CD4-positive, alpha-beta T cell treated with Interferon alpha-2 for 1 hour (primary cell): ENCODE results near the gene RANBP9.

Experiments used
- DNase-seq, 2 donors: peaks; one replicate each; pipeline ENCODE4 v3.0.0-alpha.2; 2020 to 2022

Gene RANBP9

GRCh38 chr6:13711733-13712598 is at the start of gene RANBP9:
TSS of gene RANBP9 (minus strand) at chr6:13711835. CDS start at chr6:13711505, 330 bp downstream.
- DNase-seq = peak; percentile 89 to 92

DNA sequence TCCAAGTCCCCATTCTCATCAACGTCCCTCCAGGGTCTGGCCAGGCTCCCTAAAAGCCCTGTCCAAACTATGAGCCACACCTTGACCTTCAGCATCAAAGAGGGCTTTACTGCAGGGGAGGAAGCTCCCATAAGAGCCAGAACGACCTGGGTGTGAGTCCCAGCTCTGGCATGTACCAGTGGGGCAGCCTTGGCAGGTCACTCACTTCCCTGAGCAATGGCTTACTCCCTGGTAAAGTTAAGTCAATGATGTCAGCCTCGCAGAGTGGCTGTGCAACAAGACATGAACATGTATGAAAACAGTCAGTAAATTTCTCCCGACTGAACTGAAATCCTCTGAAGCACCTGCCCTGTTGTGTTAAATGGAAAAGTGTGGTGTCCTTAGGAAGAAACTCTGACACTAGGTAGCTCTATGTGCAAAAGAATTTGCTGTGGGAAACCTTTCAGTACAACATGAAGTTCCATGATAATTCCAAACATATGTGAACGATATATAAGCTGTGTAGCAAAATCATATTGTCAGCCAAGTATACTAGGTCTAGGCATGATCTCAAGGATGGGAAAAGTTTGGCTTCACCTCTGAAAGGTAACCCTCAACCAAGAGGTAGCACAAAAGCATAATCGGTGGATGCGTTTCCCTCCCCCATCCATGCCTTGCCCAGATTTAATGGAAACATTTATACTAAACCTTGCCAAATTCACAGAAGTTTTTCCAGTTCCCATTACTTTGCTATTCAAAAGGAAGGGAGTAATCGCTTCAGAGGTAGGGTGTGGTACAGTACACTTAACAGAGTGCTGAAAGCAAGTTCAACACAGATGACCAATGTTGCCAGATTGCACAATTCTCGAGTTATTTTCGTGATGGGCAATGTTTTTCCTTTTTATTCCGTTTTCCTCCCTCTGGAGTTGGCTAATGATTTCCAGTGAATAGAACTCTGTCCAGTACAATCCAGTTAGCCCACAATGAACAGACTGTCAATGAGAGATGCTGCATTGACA is 49.0 kb upstream of the RANBP9 start:
- no peak for DNase-seq

GRCh38 chr6:13759025-13759424 is 47.4 kb upstream of the RANBP9 start:
- no peak for DNase-seq

GRCh38 chr6:13754644-13755043 is 43.0 kb upstream of the RANBP9 start:
- DNase-seq = no peak

DNA sequence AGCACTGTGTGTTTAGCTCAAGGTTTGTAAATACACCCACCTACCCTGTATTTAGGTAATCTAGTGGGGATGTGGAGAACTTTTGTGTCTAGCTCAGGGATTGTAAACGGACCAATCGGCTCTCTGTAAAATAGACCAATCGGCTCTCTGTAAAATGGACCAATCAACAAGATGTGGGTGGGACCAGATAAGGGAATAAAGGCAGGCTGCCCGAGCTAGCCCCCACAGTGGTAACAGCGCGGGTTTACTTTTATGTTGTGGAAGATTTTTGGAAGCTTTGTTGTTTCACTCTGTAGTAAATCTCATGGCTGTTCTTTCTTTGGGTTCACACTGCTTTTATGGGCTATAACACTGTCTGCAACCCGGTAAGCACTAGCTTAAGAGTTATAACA is 32.1 kb upstream of the RANBP9 start:
- no peak for DNase-seq

- no peak for DNase-seq
Observed at GRCh38 chr6:13742961-13743735, 31.5 kb upstream of the RANBP9 start.

DNA sequence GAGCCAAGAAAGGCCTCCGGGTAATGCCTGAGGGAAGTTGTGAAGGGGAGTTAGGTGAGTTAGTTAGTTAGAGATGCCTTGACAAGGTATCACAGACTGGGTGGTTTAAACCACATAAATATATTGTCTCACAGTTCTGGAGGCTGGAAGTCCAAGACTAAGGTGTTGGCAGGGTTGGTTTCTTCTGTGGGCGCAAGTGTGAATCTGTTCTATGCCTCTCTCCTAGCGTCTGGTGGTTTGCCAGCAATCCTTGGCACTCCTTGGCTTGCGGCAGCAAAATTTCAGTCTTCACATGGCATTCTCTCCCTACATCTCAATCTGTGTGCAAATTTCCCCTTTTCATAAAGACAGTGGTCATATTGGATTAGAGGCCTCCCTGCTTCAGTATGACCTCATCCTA is 29.7 kb upstream of the RANBP9 start:
- DNase-seq = no peak

DNA sequence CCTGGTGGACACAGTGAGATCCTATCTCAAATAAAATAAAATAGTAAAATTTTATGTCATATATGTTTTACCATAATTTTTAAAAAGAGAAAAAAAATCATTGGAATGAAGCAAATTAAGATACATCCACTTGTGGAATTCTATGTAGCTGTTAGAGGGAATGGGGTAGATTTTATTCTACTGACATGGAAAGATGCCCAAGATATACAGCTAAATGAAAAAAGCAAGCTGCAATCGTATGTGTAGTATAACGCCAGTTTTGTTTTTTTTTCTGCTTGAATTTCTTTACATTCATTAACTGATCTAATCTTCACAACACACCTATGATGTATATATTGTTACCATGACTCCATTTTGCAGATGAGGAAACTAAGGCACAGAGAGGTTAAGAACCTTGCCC is 23.4 kb upstream of the RANBP9 start:
- no peak for DNase-seq

DNA sequence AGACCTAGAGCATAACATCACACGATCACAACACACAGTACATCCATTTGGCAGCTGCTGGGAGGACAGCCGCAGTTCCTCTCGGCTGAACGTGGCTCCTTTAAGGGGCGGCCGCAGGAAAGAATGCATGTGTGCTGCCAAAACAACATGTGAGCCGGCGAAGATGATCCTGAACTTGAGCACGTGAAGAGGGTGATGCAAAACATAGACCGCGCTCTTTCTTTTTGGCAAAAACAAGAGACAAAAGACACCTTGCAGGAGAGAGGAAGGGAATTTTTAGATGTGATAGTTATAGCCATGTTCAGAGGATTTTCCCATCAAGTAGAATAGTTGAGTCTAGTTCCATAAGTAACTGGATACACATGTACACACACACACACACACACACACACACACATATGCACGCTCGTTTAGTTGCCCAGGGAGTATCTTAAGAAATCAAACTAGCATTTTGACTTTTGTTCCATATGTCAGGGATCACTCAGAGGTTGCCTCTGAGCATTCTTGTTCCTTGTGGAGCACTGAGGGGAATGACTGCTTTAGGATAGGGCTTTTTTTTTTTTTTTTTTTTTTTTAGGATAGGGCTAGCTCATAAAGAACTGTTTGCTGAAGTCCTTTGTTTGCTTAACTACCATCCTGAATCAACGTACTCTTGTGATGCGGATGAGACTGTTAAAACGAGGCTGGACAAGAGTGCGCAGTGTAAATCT is 21.7 kb upstream of the RANBP9 start:
- DNase-seq = no peak

DNA sequence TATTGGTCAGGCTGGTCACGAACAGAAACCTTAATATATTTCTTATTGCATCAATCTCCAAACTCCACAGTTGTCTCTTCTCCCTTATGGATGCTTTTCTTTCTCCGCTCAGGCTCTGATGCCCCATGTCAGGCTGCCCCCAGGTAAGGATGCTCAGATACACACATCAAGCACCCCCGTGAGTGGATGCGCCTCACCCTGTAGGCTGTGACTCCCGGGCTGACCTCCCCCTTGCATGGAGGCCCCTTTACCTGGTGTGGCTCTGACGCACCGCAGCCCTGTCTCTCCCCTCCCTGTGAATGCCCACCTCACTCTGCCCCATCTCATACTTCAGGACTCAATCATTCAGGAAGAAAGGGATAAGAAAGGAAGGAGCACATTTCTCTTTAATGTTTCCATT is 19.1 kb upstream of the RANBP9 start:
- DNase-seq = no peak

- no peak for DNase-seq
Observed at GRCh38 chr6:13729891-13730290, 18.3 kb upstream of the RANBP9 start.

DNA sequence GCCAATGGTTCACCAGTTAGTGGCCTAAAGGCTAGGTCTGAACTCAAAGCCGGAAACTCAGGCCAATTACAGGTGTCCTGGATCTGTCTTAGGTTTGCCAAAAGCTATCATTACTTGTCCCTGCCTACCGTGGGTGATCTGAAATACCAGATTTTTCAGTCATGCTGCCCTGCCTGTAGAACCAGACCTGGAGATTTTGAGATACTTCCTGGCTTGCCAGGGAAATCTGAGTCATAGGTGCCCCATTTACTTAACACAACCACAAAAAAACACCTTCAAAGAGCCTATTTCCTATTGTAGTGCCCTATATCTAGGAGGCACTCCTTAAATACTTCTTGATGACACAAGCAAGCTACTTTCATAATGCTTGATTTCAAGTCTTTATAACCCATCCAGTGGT is 13.9 kb upstream of the RANBP9 start:
- DNase-seq = peak in 1 of 2 donors; percentile 61

DNA sequence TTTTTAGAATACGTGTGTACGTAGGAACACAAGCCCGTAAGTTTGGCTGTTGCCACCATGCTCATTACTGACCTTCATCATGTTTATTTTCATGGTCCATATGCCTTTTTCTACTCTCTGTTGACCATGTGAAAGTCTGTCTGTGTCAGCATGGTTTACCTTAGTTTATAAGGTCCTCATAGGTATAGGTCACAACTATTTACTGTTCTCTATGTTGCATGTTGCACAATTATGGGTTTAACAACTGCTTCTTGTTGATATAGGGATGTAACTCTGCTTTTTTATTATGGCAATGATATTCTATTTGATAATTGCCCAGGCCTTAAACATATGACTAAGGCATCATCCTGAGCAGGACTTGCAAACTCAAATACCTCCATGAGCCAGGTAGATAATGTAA is 13.4 kb upstream of the RANBP9 start:
- no peak for DNase-seq

GRCh38 chr6:13724182-13724581 is 12.5 kb upstream of the RANBP9 start:
- no peak for DNase-seq

GRCh38 chr6:13722880-13723279 is 11.2 kb upstream of the RANBP9 start:
- DNase-seq = no peak

DNA sequence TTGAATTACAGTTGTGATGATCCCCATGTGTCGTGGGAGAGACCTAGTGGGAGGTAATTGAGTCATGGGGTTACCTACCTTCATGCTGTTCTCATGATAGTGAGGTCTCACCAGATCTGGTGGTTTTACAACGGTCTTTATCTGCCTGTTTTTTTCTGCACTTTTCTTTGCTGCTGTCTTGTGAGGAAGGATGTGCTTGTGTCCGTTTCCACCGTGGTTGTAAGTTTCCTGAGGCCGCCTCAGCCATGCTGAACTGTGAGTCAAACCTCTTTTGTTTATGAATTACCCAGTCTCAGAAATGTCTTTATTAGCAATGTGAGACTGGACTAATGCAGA is 6.5 kb upstream of the RANBP9 start:
- no peak for DNase-seq

- no peak for DNase-seq
Observed at GRCh38 chr6:13716955-13717295, 5.3 kb upstream of the RANBP9 start.

DNA sequence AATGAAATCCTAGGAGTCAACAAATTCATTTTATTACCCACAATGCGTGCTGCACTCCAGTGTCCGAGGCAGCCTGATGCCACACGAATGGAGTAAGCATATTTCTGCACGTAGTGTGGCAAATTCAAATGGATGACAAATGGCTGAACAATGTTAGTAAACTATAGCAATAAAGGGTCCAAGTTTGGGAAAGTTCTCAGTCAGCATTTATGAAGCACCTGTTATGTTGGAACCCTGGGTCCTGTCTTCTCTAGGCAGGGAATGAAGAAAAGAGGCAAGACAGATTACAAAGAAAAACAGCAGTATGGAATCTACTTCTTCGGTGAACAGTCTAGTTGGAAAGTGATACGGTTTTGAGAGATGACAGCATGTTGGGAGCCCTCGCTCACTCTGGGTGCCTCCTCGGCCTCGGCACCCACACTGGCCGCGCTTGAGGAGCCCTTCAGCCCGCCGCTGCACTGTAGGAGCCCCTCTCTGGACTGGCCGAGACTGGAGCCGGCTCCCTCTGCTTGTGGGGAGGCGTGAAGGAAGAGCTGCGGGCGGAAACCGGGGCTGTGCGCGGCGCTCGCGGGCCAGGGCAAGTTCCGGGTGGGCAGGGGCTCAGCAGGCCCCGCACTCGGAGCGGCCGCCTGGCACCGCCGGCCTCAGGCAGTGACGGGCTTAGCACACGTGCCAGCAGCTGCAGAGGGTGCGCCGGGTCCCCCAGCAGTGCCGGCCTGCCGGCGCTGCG is 4.8 kb upstream of the RANBP9 start:
- DNase-seq = no peak

DNA sequence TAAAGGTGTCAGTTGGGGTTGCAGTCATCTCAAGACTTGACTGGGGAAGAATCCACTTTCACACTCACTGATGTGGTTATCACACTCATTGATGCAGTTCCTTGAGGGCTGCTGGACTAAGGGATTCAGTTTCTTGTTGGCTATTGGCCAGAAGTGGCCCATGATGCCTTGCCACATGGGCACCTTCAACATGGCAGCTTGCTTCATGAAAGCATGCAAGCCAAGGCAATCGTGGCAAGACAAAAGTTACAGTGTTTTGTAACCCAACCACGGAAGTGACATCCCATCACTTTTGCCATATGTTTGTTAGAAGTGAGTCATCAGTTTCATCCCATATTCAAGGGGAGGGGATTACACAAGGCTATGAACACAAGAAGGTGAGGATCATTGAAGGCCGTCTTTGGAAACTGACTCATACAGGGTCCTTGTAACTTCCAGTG is 3.8 kb upstream of the RANBP9 start:
- no peak for DNase-seq

- DNase-seq = no peak
Observed at GRCh38 chr6:13712599-13712898, 914 bp upstream of the RANBP9 start.

- DNase-seq = peak; percentile 68 to 81
Observed at GRCh38 chr6:13711324-13711732, 307 bp downstream of the RANBP9 start.
